RCC 7860 (cell line): ENCODE results near the gene EHBP1.
"Not testable (repeated sequence)": the region's sequence is repeated elsewhere in the genome, so short reads cannot be mapped to it uniquely, and the experiment has no call there.

ENCODE experiments used
- DNase-seq: peaks from one replicate; pipeline ENCODE4 v3.0.0-alpha.2; 2015; ENCODE audit warnings: low spot score
- FAIRE-seq: peaks from 2 replicates; lab custom pipeline; 2012; peaks lifted over from hg19 to GRCh38; lab: Jason Lieb, UNC

EHBP1 gene

GRCh38 chr2:62732262-62732777 lies 26.8 kb downstream of the EHBP1 start:
- DNase-seq (no peak), FAIRE-seq (no peak)

- FAIRE-seq (no peak), DNase-seq (no peak)
These were observed 28.0 kb downstream of the EHBP1 start for GRCh38 chr2:62733546-62733945.

- no peak for FAIRE-seq
- DNase-seq = no peak
These were observed 31.5 kb downstream of the EHBP1 start for GRCh38 chr2:62736899-62737559.

- FAIRE-seq (no peak), DNase-seq (no peak)
These were observed 33.7 kb downstream of the EHBP1 start for GRCh38 chr2:62738981-62739936.

- FAIRE-seq = no peak
- no peak for DNase-seq
These were observed 34.7 kb downstream of the EHBP1 start for GRCh38 chr2:62740221-62740620.

GRCh38 chr2:62741127-62741526 lies 35.6 kb downstream of the EHBP1 start:
- FAIRE-seq (no peak), DNase-seq (no peak)

GRCh38 chr2:62741954-62742722 lies 36.6 kb downstream of the EHBP1 start:
- DNase-seq (no peak), FAIRE-seq (no peak)

- FAIRE-seq (peak; percentile 62), DNase-seq (no peak)
These were observed 38.0 kb downstream of the EHBP1 start for GRCh38 chr2:62743506-62743905.

- DNase-seq (no peak), FAIRE-seq (no peak)
These were observed 39.1 kb downstream of the EHBP1 start for GRCh38 chr2:62744603-62745002.

GRCh38 chr2:62745891-62746481 lies 40.5 kb downstream of the EHBP1 start:
- FAIRE-seq (no peak), DNase-seq (no peak)

- FAIRE-seq = no peak
- no peak for DNase-seq
These were observed 41.7 kb downstream of the EHBP1 start for GRCh38 chr2:62747169-62747568.

- FAIRE-seq = no peak
These were observed 42.4 kb downstream of the EHBP1 start for GRCh38 chr2:62747876-62748275.

GRCh38 chr2:62749111-62749510 lies 43.6 kb downstream of the EHBP1 start:
- DNase-seq, FAIRE-seq: not testable (repeated sequence)

More at GRCh38 chr2:62747876-62748275, 42.4 kb downstream of the EHBP1 start:
- no peak for DNase-seq

GRCh38 chr2:62757029-62757428 lies 51.5 kb downstream of the EHBP1 start:
- FAIRE-seq (no peak), DNase-seq (no peak)

GRCh38 chr2:62760026-62760425 lies 54.5 kb downstream of the EHBP1 start:
- FAIRE-seq = no peak

GRCh38 chr2:62760555-62760954 lies 55.0 kb downstream of the EHBP1 start:
- DNase-seq = peak; percentile 57
- peak; percentile 83 for FAIRE-seq

More at GRCh38 chr2:62760026-62760425, 54.5 kb downstream of the EHBP1 start:
- DNase-seq = no peak

- DNase-seq = no peak
- FAIRE-seq = no peak
These were observed 60.3 kb downstream of the EHBP1 start for GRCh38 chr2:62765619-62766376.

GRCh38 chr2:62768615-62769014 lies 63.1 kb downstream of the EHBP1 start:
- FAIRE-seq (no peak), DNase-seq (no peak)

- FAIRE-seq (no peak), DNase-seq (no peak)
These were observed 65.1 kb downstream of the EHBP1 start for GRCh38 chr2:62770629-62771028.
